GM21619 (cell line): ENCODE measurements around the gene CFHR5.
"Not testable (repeated sequence)": the region's sequence is repeated elsewhere in the genome, so short reads cannot be mapped to it uniquely, and the experiment has no call there.

Experiments used
- ATAC-seq: cut with Tn5 transposase; IDR thresholded peaks from one replicate; pipeline ENCODE4 v1.9.1; 2021; ENCODE audit not compliant: unreplicated experiment

Gene CFHR5

GRCh38 chr1:196977278-196977677, at the start of gene CFHR5:
TSS of gene CFHR5 (plus strand) at chr1:196977556. CDS start at chr1:196977665, 109 bp downstream.
- no peak for ATAC-seq

- not testable (repeated sequence) for ATAC-seq
Observed at GRCh38 chr1:196932853-196933252, 44.5 kb upstream of the CFHR5 start.

DNA sequence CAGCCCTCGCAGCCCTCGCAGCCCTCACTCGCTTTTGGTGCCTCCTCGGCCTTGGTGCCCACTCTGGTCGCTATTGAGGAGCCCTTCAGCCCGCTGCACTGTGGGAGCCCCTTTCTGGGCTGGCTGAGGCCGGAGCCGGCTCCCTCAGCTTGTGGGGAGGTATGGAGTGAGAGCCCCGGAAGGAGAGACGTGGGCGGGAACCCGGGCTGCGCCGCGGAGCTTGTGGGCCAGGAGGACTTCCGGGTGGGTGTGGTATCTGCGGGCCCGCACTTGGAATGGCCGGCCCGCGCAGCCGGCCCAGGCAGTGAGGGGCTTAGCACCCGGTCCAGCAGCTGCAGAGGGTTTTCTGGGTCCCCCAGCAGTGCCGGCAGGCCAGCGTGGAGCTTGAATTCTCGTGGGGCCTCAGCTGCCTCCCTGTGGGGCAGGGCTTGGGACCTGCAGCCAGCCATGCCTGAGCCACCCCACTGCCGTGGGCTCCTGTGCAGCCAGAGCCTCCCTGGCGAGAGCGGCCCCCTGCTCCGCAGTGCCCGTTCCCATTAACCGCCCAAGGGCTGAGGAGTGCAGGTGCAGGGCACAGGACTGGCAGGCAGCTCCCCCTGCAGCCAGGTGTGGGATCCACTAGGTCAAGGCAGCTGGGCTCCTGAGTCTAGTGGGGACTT, 43.7 kb upstream of the CFHR5 start:
- ATAC-seq, result no peak

DNA sequence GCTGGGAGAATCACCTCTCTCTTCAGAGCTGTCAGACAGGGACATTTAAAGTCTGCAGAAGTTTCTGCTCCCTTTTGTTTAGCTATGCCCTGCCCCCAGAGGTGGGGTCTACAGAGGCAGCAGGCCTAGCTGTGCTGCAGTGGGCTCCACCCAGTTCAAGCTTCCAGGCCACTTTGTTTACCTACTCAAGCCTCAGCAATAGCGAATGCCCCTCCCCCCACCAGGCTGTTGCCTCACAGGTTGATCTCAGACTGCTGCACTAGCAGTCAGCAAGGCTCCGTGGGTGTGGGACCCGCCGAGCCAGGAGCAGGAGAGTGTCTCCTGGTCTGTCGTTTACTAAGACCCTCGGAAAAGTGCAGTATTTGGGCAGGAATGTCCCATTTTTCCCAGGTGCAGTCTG, 35.9 kb upstream of the CFHR5 start:
- not testable (repeated sequence) for ATAC-seq

GRCh38 chr1:196943568-196943967, 33.8 kb upstream of the CFHR5 start, which contains the start of gene CFHR2:
TSS of gene CFHR2 (plus strand) at chr1:196943738. CDS start at chr1:196943881, 143 bp downstream.
- not testable (repeated sequence) for ATAC-seq

- ATAC-seq, result peak; percentile 82
Observed at GRCh38 chr1:196951711-196952394, 25.5 kb upstream of the CFHR5 start.

GRCh38 chr1:196954778-196955177, 22.6 kb upstream of the CFHR5 start:
- no peak for ATAC-seq

- no peak for ATAC-seq
Observed at GRCh38 chr1:196955926-196956325, 21.4 kb upstream of the CFHR5 start.

GRCh38 chr1:196960854-196961253, 16.5 kb upstream of the CFHR5 start:
- no peak for ATAC-seq

DNA sequence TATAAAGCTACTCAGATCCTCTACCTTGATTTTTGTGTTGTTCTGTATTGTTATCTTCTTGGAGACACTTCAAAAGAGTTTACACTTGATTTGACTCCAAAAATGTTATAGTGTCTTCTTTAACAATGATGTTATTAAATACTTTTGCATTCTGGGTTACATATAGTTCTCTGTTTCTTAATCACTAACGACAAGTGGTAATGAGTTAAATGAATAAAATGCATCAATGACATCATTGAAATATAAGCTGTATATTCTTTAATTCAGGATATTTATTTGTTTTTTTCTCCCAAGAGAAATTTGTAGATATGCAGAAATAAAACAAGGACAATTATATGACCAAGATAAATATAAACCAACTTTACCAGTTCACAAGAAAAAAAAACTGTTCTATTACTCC, 7.2 kb upstream of the CFHR5 start:
- ATAC-seq, result no peak

DNA sequence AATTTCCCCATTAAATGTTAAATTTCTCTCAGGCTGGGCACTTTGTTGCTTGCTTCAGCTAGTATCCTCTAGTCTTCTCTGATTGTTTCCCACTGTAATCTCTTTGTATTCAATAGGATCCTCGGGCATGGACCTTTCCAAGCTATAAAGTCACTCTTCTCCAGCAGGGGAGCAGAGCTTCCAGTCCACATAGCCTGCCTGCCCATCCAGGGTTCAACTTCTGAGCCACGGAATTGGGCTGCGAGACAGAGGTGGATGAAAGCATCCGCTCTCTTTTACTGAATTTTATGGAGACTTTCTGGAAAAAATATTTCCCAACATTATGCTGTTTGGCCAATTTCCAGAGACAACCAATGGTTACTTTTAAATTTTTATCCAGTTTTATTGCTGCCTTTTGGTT, 1.1 kb upstream of the CFHR5 start:
- no peak for ATAC-seq

GRCh38 chr1:196980859-196981258, 3.5 kb downstream of the CFHR5 start:
- no peak for ATAC-seq

DNA sequence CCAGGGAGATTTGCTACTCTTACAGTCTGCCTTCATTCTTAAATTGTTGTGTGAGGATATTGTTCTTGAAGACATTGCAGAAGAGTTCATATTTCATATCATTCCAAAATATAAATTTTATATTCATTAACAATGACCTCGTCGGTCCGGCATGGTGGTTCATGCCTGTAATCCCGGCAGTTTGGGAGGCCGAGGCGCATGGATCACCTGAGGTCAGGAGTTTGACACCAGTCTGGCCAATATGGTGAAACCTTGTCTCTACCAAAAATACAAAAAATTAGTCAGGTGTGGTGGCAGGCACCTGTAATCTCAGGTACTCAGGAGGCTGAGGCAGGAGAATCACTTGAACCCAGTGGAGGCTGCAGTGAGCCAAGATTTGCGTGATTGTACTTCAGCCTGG, 4.9 kb downstream of the CFHR5 start:
- ATAC-seq, result not testable (repeated sequence)

- not testable (repeated sequence) for ATAC-seq
Observed at GRCh38 chr1:196991919-196992651, 14.7 kb downstream of the CFHR5 start.

DNA sequence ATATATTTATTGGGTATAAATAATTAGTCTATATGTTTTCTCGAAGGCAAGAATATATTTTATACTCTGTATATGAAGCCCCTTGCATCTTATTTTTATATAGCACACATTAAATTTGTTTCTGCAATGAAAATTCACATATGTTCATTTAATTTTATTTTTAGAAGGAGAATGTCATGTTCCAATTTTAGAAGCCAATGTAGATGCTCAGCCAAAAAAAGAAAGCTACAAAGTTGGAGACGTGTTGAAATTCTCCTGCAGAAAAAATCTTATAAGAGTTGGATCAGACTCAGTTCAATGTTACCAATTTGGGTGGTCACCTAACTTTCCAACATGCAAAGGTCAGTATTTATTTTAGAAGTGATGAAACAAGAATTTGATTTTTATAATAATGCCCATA, 16.6 kb downstream of the CFHR5 start:
- no peak for ATAC-seq

DNA sequence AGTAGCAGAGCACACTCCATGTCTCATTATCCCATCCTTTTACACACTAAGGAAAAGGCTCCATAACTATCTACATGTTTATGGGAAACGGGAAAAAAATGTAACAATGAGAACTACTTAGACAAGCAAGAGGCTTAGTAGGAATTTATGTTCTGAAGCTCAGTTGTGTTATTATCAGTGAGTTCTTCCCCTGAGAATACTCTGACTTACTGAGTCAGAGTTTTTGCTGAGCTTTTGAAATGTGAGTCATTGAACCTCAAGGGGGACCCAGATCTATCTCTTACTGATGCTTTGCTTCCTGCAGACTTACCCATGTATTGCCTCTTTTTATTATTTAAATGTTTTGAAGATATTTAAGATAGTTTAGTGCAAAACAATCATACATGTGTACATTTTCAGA, 20.1 kb downstream of the CFHR5 start:
- ATAC-seq, result no peak

GRCh38 chr1:197001828-197002227, 24.5 kb downstream of the CFHR5 start:
- ATAC-seq, result no peak

GRCh38 chr1:197003132-197003531, 25.8 kb downstream of the CFHR5 start:
- no peak for ATAC-seq

GRCh38 chr1:197008861-197009260, 31.5 kb downstream of the CFHR5 start:
- no peak for ATAC-seq

DNA sequence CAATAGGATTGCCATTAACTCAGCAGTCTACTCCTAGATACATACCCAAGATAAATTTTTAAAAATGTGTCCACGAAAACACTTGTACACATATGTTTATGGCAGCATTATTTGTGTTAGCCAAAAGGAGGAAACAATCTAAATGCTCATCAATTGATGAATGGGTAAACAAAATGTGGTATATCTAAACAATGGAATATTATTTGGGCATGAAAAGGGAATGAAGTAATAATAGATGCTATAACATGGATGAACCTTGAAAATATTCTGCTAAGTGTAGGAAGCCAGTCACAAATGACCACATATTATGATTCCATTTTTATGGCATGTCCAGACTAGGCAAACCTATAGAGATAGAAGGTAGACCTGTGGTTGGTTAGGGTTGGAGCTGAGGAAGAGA, 34.3 kb downstream of the CFHR5 start:
- ATAC-seq, result no peak

GRCh38 chr1:197013234-197013633, 35.9 kb downstream of the CFHR5 start:
- ATAC-seq, result no peak

DNA sequence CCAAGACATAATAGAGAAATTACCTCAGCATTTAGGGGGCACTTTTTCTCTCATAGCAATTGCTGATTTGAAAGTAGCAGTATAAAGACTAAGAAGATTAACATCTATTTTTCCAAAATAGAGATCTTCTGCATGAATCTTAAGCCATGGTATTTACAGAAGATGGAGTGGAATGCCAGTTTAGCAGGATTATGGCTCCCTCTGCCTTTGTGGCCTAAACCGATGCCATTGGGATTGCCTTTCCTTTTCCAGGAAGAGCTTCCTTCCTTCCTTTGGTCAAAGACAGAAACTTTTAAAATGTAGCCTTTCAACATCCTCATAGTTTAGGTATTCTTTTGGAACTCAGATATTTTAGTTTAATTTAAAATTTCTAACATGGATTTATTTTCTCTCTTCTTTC, 39.4 kb downstream of the CFHR5 start:
- ATAC-seq, result no peak
